ENCODE measurements around the gene SCAPER. TPM values are rescaled to one million over a fixed set of nuclear protein-coding genes. Genes with fewer than 3 reads are reported as not detected.
"Not testable (repeated sequence)": the region's sequence is repeated elsewhere in the genome, so short reads cannot be mapped to it uniquely, and the experiment has no call there.

The SCAPER gene
- total RNA-seq, 2 donors from 2014 or later, result 15.2 to 17.8 TPM

GRCh38 chr15:76753131-76753530, 152.0 kb downstream of the SCAPER start:
- H3K27ac ChIP-seq, result no peak overlapping the region
- TF ChIP-seq CTCF (IDR thresholded peaks at IDR 0.05), result no peak
- H3K36me3 ChIP-seq, result no peaks in the 10 kb centered on the region
- H3K9ac ChIP-seq (ENCODE audit: low read depth in 2 of 2, low read length in 2 of 2), result no peak overlapping the region
- no peak for DNase-seq
- no peak overlapping the region for H3K4me3 ChIP-seq
- no peaks in the 10 kb centered on the region for H3K4me1 ChIP-seq
- no peaks in the 10 kb centered on the region for H3K9me3 ChIP-seq
- intact Hi-C loops (cut with DNase I), result no loop called here
- no peaks in the 10 kb centered on the region for H3K27me3 ChIP-seq

GRCh38 chr15:76752549-76752948, 152.6 kb downstream of the SCAPER start:
- no peak for TF ChIP-seq CTCF (IDR thresholded peaks at IDR 0.05)
- intact Hi-C loops (cut with DNase I), result no loop called here
- no peaks in the 10 kb centered on the region for H3K27me3 ChIP-seq
- no peaks in the 10 kb centered on the region for H3K4me1 ChIP-seq
- no peak overlapping the region for H3K4me3 ChIP-seq
- no peak for DNase-seq
- no peaks in the 10 kb centered on the region for H3K36me3 ChIP-seq
- H3K27ac ChIP-seq, result no peak overlapping the region
- no peak overlapping the region for H3K9ac ChIP-seq (ENCODE audit: low read depth in 2 of 2, low read length in 2 of 2)
- no peaks in the 10 kb centered on the region for H3K9me3 ChIP-seq

- DNase-seq, result no peak
- Histone ChIP-seq H3K4me1 (no peaks in the 10 kb centered on the region), H3K9me3 (no peaks in the 10 kb centered on the region), H3K9ac (ENCODE audit: low read depth in 2 of 2, low read length in 2 of 2) (no peak overlapping the region), H3K27ac (no peak overlapping the region), H3K27me3 (no peaks in the 10 kb centered on the region), H3K4me3 (no peak overlapping the region), H3K36me3 (no peaks in the 10 kb centered on the region)
- no peak for TF ChIP-seq CTCF (IDR thresholded peaks at IDR 0.05)
- intact Hi-C loops (cut with DNase I), result no loop called here
Observed at GRCh38 chr15:76737573-76737972, 167.6 kb downstream of the SCAPER start.

GRCh38 chr15:76732321-76732720, 172.8 kb downstream of the SCAPER start:
- H3K9me3 ChIP-seq, H3K36me3 ChIP-seq, DNase-seq: not testable (repeated sequence)

GRCh38 chr15:76730262-76730661, 174.9 kb downstream of the SCAPER start:
- H3K36me3 ChIP-seq, result no peaks in the 10 kb centered on the region
- no peaks in the 10 kb centered on the region for H3K27me3 ChIP-seq
- H3K27ac ChIP-seq, result no peak overlapping the region
- H3K4me1 ChIP-seq, result no peaks in the 10 kb centered on the region
- H3K4me3 ChIP-seq, result no peak overlapping the region
- no peaks in the 10 kb centered on the region for H3K9me3 ChIP-seq
- intact Hi-C loops (cut with DNase I), result no loop called here
- TF ChIP-seq CTCF (IDR thresholded peaks at IDR 0.05), result no peak
- no peak overlapping the region for H3K9ac ChIP-seq (ENCODE audit: low read depth in 2 of 2, low read length in 2 of 2)
- DNase-seq, result no peak

More at GRCh38 chr15:76732321-76732720, 172.8 kb downstream of the SCAPER start:
- H3K9ac ChIP-seq (ENCODE audit: low read depth in 2 of 2, low read length in 2 of 2); H3K4me3 ChIP-seq; H3K27me3 ChIP-seq; H3K4me1 ChIP-seq; H3K27ac ChIP-seq; intact Hi-C loops (cut with DNase I): not testable (repeated sequence)

GRCh38 chr15:76718863-76719262, 186.3 kb downstream of the SCAPER start:
- DNase-seq, result no peak
- no peaks in the 10 kb centered on the region for H3K9me3 ChIP-seq
- no peak overlapping the region for H3K9ac ChIP-seq (ENCODE audit: low read depth in 2 of 2, low read length in 2 of 2)
- intact Hi-C loops (cut with DNase I), result no loop called here
- H3K36me3 ChIP-seq, result no peaks in the 10 kb centered on the region
- H3K4me3 ChIP-seq, result no peak overlapping the region
- TF ChIP-seq CTCF (IDR thresholded peaks at IDR 0.05), result no peak
- H3K27ac ChIP-seq, result no peak overlapping the region
- no peaks in the 10 kb centered on the region for H3K27me3 ChIP-seq
- no peaks in the 10 kb centered on the region for H3K4me1 ChIP-seq
